Measurements from ENCODE around the gene IL18BP. TPM values are rescaled to one million over a fixed set of nuclear protein-coding genes. Genes with fewer than 3 reads are reported as not detected.

The IL18BP gene
- total RNA-seq, 1 donor from 2014 or later = 18.5 TPM

DNA sequence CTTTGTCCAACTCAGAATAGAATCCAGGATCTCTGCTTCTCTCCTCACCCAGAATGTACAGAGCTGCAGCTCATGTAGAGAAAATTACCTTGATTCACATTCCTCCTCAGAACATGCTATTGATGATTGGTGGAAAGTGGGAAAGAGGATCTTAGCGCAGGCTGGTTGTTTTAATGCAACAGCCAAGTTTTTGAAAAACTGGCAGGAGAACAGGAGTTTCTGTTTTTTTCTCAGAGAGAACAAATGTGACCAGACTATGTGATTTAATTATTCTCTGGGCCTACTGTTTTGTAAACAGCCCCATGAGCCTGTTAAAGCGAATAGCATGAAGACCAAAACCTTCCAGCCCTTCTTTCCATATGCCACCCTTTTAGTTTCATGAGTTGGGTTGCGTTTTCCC lies 19.1 kb upstream of the IL18BP start:
- DNase-seq (ENCODE audit: low spot score) = no peak
- H3K27ac Mint-ChIP-seq = no peak overlapping the region
- H3K9me3 Mint-ChIP-seq = no peaks in the 10 kb centered on the region
- H3K4me3 Mint-ChIP-seq = no peak overlapping the region
- H3K4me1 Mint-ChIP-seq (ENCODE audit: low read depth) = peaks cover 11% of the 10 kb centered on the region
- H3K36me3 Mint-ChIP-seq (ENCODE audit: low read depth) = peaks cover 23% of the 10 kb centered on the region
- no peaks in the 10 kb centered on the region for H3K27me3 Mint-ChIP-seq (ENCODE audit: insufficient read depth)
- intact Hi-C loops (cut with micrococcal nuclease) = loop anchor here (5.0 kb wide), 1 partner anchor 163 kb away; no protein-coding TSS in a partner anchor

DNA sequence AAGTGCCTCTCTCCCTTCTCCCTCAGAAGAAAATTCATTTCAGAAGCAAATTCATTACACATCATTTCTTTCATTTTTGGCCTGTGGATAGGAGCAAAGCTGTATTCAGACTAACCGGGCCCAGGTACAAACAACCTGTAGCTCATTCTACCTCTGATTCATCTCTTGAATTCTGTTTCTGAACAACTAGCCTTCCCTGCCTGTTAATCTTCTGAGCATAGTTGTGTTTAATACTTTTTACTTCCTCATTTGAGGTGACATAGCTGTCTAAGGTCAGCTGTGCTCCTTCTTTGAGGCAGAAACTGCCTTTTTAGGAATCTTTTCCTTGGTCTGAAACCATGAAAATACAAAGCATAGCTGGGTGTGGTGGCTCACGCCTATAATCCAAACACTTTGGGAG lies 12.6 kb upstream of the IL18BP start:
- no peaks in the 10 kb centered on the region for H3K9me3 Mint-ChIP-seq
- DNase-seq (ENCODE audit: low spot score) = no peak
- H3K36me3 Mint-ChIP-seq (ENCODE audit: low read depth) = peaks cover 29% of the 10 kb centered on the region
- H3K27me3 Mint-ChIP-seq (ENCODE audit: insufficient read depth) = no peaks in the 10 kb centered on the region
- no peak overlapping the region for H3K27ac Mint-ChIP-seq
- intact Hi-C loops (cut with micrococcal nuclease) = no loop called here
- H3K4me1 Mint-ChIP-seq (ENCODE audit: low read depth) = peaks cover 5% of the 10 kb centered on the region
- no peak overlapping the region for H3K4me3 Mint-ChIP-seq

DNA sequence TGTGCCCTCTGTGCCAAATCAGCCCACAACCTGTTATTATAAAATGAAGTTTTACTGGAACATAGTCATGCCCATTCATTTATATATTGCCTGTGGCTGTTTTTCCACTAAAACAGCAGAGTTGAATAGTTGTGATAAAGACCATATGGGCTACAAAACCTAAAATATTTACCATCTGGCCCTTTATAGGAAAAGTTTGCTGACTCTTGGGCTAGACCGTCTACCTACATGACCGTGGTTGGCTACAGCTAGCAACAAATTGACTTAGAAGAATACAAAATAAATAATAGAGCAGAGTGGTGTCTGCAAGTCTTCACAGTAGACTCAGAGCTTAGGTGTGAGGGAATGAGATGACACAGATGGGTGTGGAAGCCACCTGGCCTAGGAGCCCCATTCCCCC lies 11.2 kb upstream of the IL18BP start:
- intact Hi-C loops (cut with micrococcal nuclease) = no loop called here
- H3K9me3 Mint-ChIP-seq = no peaks in the 10 kb centered on the region
- H3K27me3 Mint-ChIP-seq (ENCODE audit: insufficient read depth) = no peaks in the 10 kb centered on the region
- H3K36me3 Mint-ChIP-seq (ENCODE audit: low read depth) = peaks cover 26% of the 10 kb centered on the region
- no peak overlapping the region for H3K27ac Mint-ChIP-seq
- peaks cover 11% of the 10 kb centered on the region for H3K4me1 Mint-ChIP-seq (ENCODE audit: low read depth)
- DNase-seq (ENCODE audit: low spot score) = no peak
- no peak overlapping the region for H3K4me3 Mint-ChIP-seq

DNA sequence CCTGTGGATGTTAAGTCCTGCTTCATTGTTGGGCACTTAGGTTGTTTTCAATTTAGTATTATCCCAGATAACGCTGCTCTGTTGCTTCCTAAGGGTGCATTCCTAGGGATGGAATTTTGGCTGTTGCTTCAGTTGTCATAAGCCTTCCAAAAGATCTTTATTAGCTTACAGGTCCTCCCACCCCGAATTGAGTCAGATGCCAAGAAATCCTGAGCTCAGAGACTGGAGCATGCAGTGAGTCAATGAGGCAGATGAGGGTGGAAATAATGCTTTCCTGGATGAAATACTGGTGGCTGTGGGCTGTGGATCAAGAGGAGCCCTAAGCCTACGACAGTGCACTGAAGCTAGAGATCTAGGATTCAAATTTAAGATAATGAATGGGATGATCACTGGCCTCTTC lies 10.7 kb upstream of the IL18BP start:
- no peaks in the 10 kb centered on the region for H3K9me3 Mint-ChIP-seq
- no peak overlapping the region for H3K4me3 Mint-ChIP-seq
- H3K27me3 Mint-ChIP-seq (ENCODE audit: insufficient read depth) = no peaks in the 10 kb centered on the region
- H3K4me1 Mint-ChIP-seq (ENCODE audit: low read depth) = peaks cover 11% of the 10 kb centered on the region
- H3K36me3 Mint-ChIP-seq (ENCODE audit: low read depth) = peaks cover 25% of the 10 kb centered on the region
- intact Hi-C loops (cut with micrococcal nuclease) = no loop called here
- H3K27ac Mint-ChIP-seq = no peak overlapping the region
- DNase-seq (ENCODE audit: low spot score) = no peak

DNA sequence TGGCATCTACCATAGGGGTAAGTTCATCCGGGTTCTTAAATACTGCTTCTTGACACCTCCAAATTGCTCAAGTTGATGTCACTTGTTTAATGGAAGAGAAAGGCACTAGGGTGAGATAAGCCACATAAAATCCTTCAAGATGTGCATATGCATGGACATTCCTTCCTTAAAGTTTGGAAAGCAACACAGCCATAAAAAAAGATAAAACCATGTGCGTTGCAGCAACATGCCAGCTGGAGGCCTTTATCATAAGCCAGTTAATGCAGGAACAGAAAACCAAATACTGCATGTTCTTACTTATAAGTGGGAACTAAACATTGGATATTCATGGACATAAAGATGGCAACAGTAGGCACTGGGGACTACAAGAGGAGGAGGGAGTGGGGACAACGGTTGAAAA lies 8.0 kb upstream of the IL18BP start:
- no peak overlapping the region for H3K27ac Mint-ChIP-seq
- H3K4me1 Mint-ChIP-seq (ENCODE audit: low read depth) = peaks cover 11% of the 10 kb centered on the region
- intact Hi-C loops (cut with micrococcal nuclease) = no loop called here
- H3K4me3 Mint-ChIP-seq = no peak overlapping the region
- H3K9me3 Mint-ChIP-seq = no peaks in the 10 kb centered on the region
- no peaks in the 10 kb centered on the region for H3K27me3 Mint-ChIP-seq (ENCODE audit: insufficient read depth)
- no peak for DNase-seq (ENCODE audit: low spot score)
- H3K36me3 Mint-ChIP-seq (ENCODE audit: low read depth) = peaks cover 15% of the 10 kb centered on the region

DNA sequence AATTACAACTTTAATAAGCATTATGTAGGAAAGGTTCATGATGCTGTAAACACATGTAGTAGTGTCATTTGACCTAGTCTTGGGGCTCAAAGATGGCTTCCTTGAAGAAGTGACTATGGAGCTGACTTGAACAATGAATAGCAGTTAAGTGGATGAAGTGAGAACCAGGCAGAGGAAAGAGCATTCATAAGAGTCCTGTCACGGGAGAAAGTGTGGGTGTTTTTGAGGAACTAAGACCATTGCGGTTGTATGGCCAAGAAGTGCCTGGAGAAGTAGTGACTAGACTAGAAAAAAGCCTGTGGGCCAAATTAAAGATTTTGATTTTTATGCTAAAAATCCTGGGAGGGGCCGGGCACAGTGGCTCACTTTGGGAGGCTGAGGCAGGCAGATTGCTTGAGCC lies 7.2 kb upstream of the IL18BP start:
- no peak for DNase-seq (ENCODE audit: low spot score)
- Mint-ChIP-seq H3K9me3 (no peaks in the 10 kb centered on the region), H3K4me3 (no peak overlapping the region), H3K36me3 (ENCODE audit: low read depth) (peaks cover 13% of the 10 kb centered on the region), H3K4me1 (ENCODE audit: low read depth) (peaks cover 5% of the 10 kb centered on the region), H3K27ac (no peak overlapping the region), H3K27me3 (ENCODE audit: insufficient read depth) (no peaks in the 10 kb centered on the region)
- intact Hi-C loops (cut with micrococcal nuclease) = no loop called here

DNA sequence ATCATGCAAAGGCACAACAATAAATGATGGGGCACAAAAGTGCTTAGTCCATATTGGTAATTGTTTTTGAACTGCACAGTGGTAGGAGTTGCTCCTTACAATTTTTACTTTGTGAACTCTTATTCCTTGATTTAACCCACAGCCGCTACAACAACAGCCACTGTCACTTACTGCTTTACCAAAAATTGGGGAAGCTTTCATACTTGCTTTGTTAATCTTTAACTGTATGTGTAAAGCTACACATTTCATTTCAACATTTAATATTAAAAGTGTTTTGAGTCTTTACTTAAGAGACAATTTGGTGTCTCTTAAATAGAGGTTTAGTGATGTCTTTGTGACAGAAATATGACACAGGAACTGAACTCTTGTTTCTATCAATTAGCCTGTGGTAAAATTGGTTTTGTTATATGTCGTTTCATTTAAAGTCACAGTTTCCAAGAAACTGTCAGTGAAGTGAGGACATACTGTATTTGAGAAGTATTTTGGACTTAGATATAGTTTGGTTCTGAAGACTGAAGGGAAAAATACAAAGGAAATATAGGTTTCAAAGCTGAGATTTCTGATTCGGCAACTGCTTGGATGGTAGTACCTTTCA lies 6.5 kb upstream of the IL18BP start:
- peaks cover 5% of the 10 kb centered on the region for H3K4me1 Mint-ChIP-seq (ENCODE audit: low read depth)
- no peak overlapping the region for H3K27ac Mint-ChIP-seq
- peaks cover 9% of the 10 kb centered on the region for H3K36me3 Mint-ChIP-seq (ENCODE audit: low read depth)
- H3K9me3 Mint-ChIP-seq = no peaks in the 10 kb centered on the region
- DNase-seq (ENCODE audit: low spot score) = no peak
- H3K4me3 Mint-ChIP-seq = no peak overlapping the region
- intact Hi-C loops (cut with micrococcal nuclease) = no loop called here
- no peaks in the 10 kb centered on the region for H3K27me3 Mint-ChIP-seq (ENCODE audit: insufficient read depth)

DNA sequence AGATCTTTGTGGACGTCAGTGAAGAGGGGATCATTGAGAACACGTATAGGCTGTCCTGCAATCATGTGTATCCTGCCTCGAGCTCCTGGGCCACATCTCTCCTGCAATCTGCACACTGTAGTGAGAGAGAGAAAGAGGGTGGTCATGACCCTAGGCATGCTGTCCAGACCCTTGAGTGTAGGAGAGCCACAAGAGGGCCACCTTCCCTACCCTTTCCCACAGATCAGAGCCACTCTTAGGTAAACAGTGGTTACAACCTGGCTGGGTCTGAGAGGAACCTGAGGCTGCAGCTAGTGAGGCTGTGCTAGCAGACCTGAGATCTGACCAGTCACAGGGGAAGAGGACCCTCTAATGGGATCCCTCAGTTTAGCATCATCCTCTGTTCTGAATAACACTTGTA lies 3.9 kb upstream of the IL18BP start:
- Mint-ChIP-seq H3K9me3 (no peaks in the 10 kb centered on the region), H3K27ac (no peak overlapping the region), H3K4me1 (ENCODE audit: low read depth) (peaks cover 24% of the 10 kb centered on the region), H3K4me3 (no peak overlapping the region), H3K36me3 (ENCODE audit: low read depth) (peaks cover 20% of the 10 kb centered on the region), H3K27me3 (ENCODE audit: insufficient read depth) (no peaks in the 10 kb centered on the region)
- no peak for DNase-seq (ENCODE audit: low spot score)
- intact Hi-C loops (cut with micrococcal nuclease) = no loop called here

DNA sequence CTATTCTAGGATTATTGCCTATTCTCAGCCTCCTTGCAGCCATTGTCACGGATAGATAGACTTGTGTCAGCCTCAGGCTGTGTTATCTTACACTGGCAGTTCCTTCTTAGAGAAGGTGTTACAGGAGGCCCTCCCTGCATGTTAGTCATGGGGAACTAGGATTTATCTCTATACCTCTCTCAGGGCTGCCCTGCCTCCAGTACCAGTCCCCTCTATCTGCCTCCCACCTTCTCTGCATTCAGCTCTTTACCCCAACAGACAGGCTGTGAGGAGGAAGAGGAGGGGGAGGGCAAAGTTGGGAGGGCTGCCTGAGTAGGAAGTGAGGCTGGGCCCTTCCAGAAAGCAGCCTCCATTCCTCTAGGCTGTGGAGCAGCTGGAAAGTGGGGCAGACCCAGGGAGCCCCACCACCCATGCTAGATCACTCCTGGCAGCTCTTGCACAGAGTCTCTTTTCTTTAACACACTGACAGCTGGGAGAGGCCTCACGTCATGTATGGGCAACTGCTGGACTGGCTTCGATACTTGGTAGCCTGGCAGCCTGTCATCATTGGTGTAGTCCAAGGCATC lies 2.9 kb upstream of the IL18BP start:
- no peak for DNase-seq (ENCODE audit: low spot score)
- intact Hi-C loops (cut with micrococcal nuclease) = no loop called here
- Mint-ChIP-seq H3K4me1 (ENCODE audit: low read depth) (peaks cover 25% of the 10 kb centered on the region), H3K9me3 (no peaks in the 10 kb centered on the region), H3K27ac (no peak overlapping the region), H3K27me3 (ENCODE audit: insufficient read depth) (no peaks in the 10 kb centered on the region), H3K36me3 (ENCODE audit: low read depth) (peaks cover 16% of the 10 kb centered on the region), H3K4me3 (no peak overlapping the region)

DNA sequence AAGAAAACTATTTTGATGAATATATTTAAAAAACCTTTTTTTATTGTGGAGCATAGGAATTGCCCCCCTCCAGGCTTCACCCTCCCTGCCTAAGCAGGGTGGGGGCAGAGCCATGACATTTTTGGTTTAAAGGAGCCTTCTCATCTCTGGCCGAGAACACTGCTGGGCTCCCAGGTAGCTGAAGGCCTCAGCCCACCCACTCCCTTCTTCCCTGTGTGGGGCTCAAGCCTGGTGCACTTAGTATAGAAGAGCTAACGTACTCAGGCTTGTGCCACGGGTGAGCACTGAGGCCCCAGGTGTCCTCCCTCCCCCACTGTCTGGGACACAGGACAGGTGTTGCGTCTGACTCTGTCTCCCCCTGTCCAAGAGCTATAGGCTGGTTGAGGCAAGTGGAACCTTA lies 2.2 kb upstream of the IL18BP start:
- intact Hi-C loops (cut with micrococcal nuclease) = no loop called here
- Mint-ChIP-seq H3K27me3 (ENCODE audit: insufficient read depth) (no peaks in the 10 kb centered on the region), H3K4me1 (ENCODE audit: low read depth) (peaks cover 21% of the 10 kb centered on the region), H3K4me3 (no peak overlapping the region), H3K9me3 (no peaks in the 10 kb centered on the region), H3K27ac (no peak overlapping the region), H3K36me3 (ENCODE audit: low read depth) (peaks cover 14% of the 10 kb centered on the region)
- no peak for DNase-seq (ENCODE audit: low spot score)

DNA sequence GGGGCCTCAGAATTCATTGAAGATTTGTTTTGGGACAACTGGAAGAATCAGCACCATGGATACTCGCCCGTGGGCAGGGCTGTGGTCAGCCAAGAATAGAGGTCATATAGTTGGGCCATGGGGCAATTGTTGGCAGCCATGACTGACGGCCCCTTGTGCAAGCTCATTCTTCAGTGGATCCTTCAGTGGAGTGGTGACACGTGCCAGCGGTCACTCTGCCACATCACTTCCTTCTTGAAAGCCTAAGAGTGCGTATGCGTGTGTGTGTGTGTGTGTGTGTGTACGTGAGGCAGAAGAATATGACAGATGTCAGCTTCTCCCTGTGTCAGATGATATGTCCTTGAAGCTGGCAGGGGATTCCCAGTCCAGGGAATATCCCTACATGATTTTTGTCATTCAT lies 1.8 kb upstream of the IL18BP start:
- Mint-ChIP-seq H3K4me1 (ENCODE audit: low read depth) (peaks cover 19% of the 10 kb centered on the region), H3K9me3 (no peaks in the 10 kb centered on the region), H3K4me3 (no peak overlapping the region), H3K27me3 (ENCODE audit: insufficient read depth) (no peaks in the 10 kb centered on the region), H3K36me3 (ENCODE audit: low read depth) (peaks cover 17% of the 10 kb centered on the region), H3K27ac (no peak overlapping the region)
- intact Hi-C loops (cut with micrococcal nuclease) = no loop called here
- no peak for DNase-seq (ENCODE audit: low spot score)

DNA sequence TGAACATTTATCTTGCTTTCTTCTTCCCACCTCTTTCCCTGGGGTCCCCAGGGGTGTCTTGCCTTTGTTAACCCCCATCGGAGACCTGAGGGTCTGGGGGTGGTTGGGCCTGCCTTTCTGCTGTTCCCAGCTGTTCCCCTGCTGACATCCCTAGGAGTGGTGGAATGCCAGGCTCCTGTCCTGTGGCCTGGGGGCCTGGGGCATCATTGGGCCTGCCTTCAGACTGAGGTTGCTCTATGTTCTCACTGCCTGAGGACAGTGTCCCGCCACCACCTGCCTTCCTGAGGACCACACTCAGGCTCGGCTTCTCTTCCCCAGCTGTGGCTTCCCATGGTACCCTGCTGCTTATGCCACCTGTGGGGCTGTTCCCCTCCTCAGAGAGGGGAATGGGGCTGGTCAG lies 1.1 kb upstream of the IL18BP start:
- H3K27ac Mint-ChIP-seq = no peak overlapping the region

DNA sequence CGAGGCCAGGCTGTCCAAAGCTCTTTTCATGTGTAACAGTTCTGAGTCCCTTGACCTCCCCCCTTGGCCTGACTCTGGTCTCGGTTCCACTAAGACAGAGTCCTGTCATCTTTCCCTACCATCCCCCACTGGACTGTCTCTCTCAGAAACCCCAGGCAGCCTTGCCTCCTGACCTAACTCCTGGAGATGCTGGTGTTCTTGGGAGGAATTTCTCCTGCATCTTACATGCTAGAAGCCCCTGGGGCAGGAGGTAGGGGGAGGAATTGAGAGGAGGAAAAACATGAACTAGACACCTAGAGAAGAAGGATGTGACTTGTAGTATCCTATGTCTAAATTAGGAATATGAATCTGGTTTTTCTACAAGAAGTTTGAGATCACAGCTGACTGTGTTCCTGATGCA lies 648 bp upstream of the IL18BP start:
- DNase-seq (ENCODE audit: low spot score) = no peak
- Mint-ChIP-seq H3K27me3 (ENCODE audit: insufficient read depth) (no peaks in the 10 kb centered on the region), H3K9me3 (no peaks in the 10 kb centered on the region), H3K27ac (peak overlapping the region; percentile 85), H3K36me3 (ENCODE audit: low read depth) (peaks cover 27% of the 10 kb centered on the region), H3K4me1 (ENCODE audit: low read depth) (peaks cover 19% of the 10 kb centered on the region), H3K4me3 (no peak overlapping the region)
- intact Hi-C loops (cut with micrococcal nuclease) = no loop called here

More for the DNA sequence above, 1.1 kb upstream of the IL18BP start:
- Mint-ChIP-seq H3K4me1 (ENCODE audit: low read depth) (peaks cover 19% of the 10 kb centered on the region), H3K36me3 (ENCODE audit: low read depth) (peaks cover 24% of the 10 kb centered on the region), H3K4me3 (no peak overlapping the region), H3K9me3 (no peaks in the 10 kb centered on the region), H3K27me3 (ENCODE audit: insufficient read depth) (no peaks in the 10 kb centered on the region)
- intact Hi-C loops (cut with micrococcal nuclease) = no loop called here
- DNase-seq (ENCODE audit: low spot score) = no peak

DNA sequence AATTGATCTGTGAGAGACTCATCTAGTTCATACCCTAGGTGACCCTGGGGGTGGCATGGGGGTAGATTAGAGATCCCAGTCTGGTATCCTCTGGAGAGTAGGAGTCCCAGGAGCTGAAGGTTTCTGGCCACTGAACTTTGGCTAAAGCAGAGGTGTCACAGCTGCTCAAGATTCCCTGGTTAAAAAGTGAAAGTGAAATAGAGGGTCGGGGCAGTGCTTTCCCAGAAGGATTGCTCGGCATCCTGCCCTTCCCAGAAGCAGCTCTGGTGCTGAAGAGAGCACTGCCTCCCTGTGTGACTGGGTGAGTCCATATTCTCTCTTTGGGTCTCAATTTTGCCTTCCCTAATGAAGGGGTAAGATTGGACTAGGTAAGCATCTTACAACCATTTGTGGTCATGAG lies 653 bp downstream of the IL18BP start:
- Mint-ChIP-seq H3K4me3 (peak overlapping the region; percentile 79), H3K4me1 (ENCODE audit: low read depth) (peaks cover 19% of the 10 kb centered on the region), H3K27me3 (ENCODE audit: insufficient read depth) (no peaks in the 10 kb centered on the region), H3K36me3 (ENCODE audit: low read depth) (peaks cover 37% of the 10 kb centered on the region), H3K27ac (peak overlapping the region; percentile 85), H3K9me3 (no peaks in the 10 kb centered on the region)
- intact Hi-C loops (cut with micrococcal nuclease) = no loop called here
- no peak for DNase-seq (ENCODE audit: low spot score)
